GM21786 (cell line): ENCODE data around the gene DHX16.
"Not testable (repeated sequence)": the region's sequence is repeated elsewhere in the genome, so short reads cannot be mapped to it uniquely, and the experiment has no call there.

Source experiments
- ATAC-seq: cut with Tn5 transposase; IDR thresholded peaks from one replicate; pipeline ENCODE4 v1.9.1; 2021; ENCODE audit not compliant: unreplicated experiment

The DHX16 gene

GRCh38 chr6:30679765-30680535, 7.1 kb upstream of the DHX16 start:
- no peak for ATAC-seq

GRCh38 chr6:30678964-30679726, 6.3 kb upstream of the DHX16 start:
- ATAC-seq, result no peak

GRCh38 chr6:30676660-30677285, 4.0 kb upstream of the DHX16 start:
- ATAC-seq, result no peak

GRCh38 chr6:30670760-30671527, 1.9 kb downstream of the DHX16 start:
- no peak for ATAC-seq

GRCh38 chr6:30666300-30666699, 6.5 kb downstream of the DHX16 start:
- not testable (repeated sequence) for ATAC-seq

- ATAC-seq, result no peak
Measured at GRCh38 chr6:30664994-30665767, 7.6 kb downstream of the DHX16 start.

- ATAC-seq, result not testable (repeated sequence)
Measured at GRCh38 chr6:30657922-30658321, 14.9 kb downstream of the DHX16 start.

- no peak for ATAC-seq
Measured at GRCh38 chr6:30657454-30657853, 15.4 kb downstream of the DHX16 start.

GRCh38 chr6:30656513-30656912, 16.3 kb downstream of the DHX16 start:
- ATAC-seq, result no peak

GRCh38 chr6:30655743-30656094, 17.1 kb downstream of the DHX16 start:
- no peak for ATAC-seq

GRCh38 chr6:30654798-30655742, 17.7 kb downstream of the DHX16 start:
- ATAC-seq, result no peak

GRCh38 chr6:30651143-30651542, 21.7 kb downstream of the DHX16 start:
- ATAC-seq, result no peak

GRCh38 chr6:30647242-30648116, 25.3 kb downstream of the DHX16 start:
- peak; percentile 55 for ATAC-seq

- peak; percentile 45 for ATAC-seq
Measured at GRCh38 chr6:30646450-30647241, 26.2 kb downstream of the DHX16 start, which contains the start of gene C6orf136. Gene C6orf136, plus strand, starts transcription at chr6:30647133. Its CDS starts 99 bp downstream, at chr6:30647232.

- no peak for ATAC-seq
Measured at GRCh38 chr6:30645989-30646388, 26.8 kb downstream of the DHX16 start.

- ATAC-seq, result no peak
Measured at GRCh38 chr6:30644769-30645168, 28.0 kb downstream of the DHX16 start.

- ATAC-seq, result no peak
Measured at GRCh38 chr6:30643656-30644055, 29.1 kb downstream of the DHX16 start.
